ENCODE data around the gene COL23A1. TPM values are rescaled to one million over a fixed set of nuclear protein-coding genes. Genes with fewer than 3 reads are reported as not detected.

COL23A1 gene
- total RNA-seq, 1 experiment from 2014 or later, result not detected

GRCh38 chr5:178360926-178361235 is 229.3 kb downstream of the COL23A1 start:
- TF ChIP-seq EZH2 (IDR thresholded peaks at IDR 0.05; ENCODE audit: low read length, unreplicated experiment) (no peak), CTCF (conservative IDR thresholded peaks at IDR 0.05; ENCODE audit: low read depth, low read length) (no peak), EZH2phosphoT487 (IDR thresholded peaks at IDR 0.05; ENCODE audit: borderline replicate concordance, low read length) (no peak)
- Histone ChIP-seq H3K36me3 (ENCODE audit: low read depth, low read length) (no peaks in the 10 kb centered on the region), H3K79me2 (ENCODE audit: low read length) (no peaks in the 10 kb centered on the region), H3K27ac (ENCODE audit: low read length) (no peak overlapping the region), H3K4me3 (ENCODE audit: low read length) (no peak overlapping the region), H3K9me2 (replicated peaks; ENCODE audit: low read length) (no peaks in the 10 kb centered on the region), H3K4me2 (ENCODE audit: low read length) (no peak overlapping the region), H2AFZ (ENCODE audit: low read length) (no peak overlapping the region), H3K27me3 (ENCODE audit: low read length) (peaks cover 47% of the 10 kb centered on the region), H4K20me1 (ENCODE audit: low read length) (no peaks in the 10 kb centered on the region), H3K9me3 (ENCODE audit: low read length) (no peaks in the 10 kb centered on the region), H3K4me1 (ENCODE audit: insufficient read depth, low read length) (no peaks in the 10 kb centered on the region), H3F3A (ENCODE audit: low read length, unreplicated experiment) (peaks cover 6% of the 10 kb centered on the region), H3K9ac (ENCODE audit: low read length) (no peak overlapping the region)
- no TSS peak for BruUV-seq (replicated peaks)
- DNase-seq, result no peak
- intact Hi-C loops (cut with micrococcal nuclease), result no loop called here
- no peak for ATAC-seq
- CTCF ChIA-PET, result no interaction called here
- POLR2A ChIA-PET (ENCODE audit: unreplicated experiment), result no interaction called here

DNA sequence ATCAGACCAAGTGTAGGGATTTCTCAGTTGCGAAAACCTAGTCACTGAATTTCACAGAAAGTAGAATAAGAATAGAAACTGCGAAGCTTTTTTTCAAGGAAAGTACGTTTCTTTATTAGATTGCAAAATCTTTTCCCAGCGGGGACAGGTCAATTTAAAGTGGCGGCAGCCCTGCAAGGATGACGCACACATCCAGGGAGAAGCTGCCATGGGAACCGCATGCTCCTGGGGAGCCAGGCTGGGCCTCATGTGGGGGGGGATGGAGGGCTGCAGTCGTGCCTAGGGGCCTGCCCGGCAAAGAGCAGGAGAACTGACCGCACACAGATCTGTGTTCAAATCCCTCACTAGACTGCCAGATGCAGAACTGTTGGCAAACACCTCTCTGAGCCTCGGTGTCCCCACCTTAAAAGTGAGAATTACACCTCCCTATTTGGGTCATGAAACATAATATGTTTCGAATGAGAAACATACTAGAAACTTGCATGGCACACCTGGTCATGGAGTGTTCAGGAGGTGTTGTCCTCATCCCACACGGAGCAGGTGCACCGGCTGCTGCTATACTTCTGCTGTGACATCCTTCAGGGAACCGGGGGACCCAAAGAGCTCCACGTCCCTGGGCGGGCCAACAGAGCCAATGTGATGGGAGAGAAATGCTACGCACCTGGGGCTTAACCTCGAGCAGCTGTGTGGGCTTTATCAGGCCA is 229.8 kb downstream of the COL23A1 start:
- no peaks in the 10 kb centered on the region for H3K79me2 ChIP-seq (ENCODE audit: low read length)
- DNase-seq (no peak), ATAC-seq (no peak)
- H3K4me3 ChIP-seq (ENCODE audit: low read length), result no peak overlapping the region
- no peaks in the 10 kb centered on the region for H3K9me2 ChIP-seq (replicated peaks; ENCODE audit: low read length)
- BruUV-seq (replicated peaks), result no TSS peak
- no peaks in the 10 kb centered on the region for H3K9me3 ChIP-seq (ENCODE audit: low read length)
- no peak overlapping the region for H3K27ac ChIP-seq (ENCODE audit: low read length)
- no peaks in the 10 kb centered on the region for H4K20me1 ChIP-seq (ENCODE audit: low read length)
- no peak overlapping the region for H2AFZ ChIP-seq (ENCODE audit: low read length)
- H3K27me3 ChIP-seq (ENCODE audit: low read length), result peaks cover 50% of the 10 kb centered on the region
- H3K4me2 ChIP-seq (ENCODE audit: low read length), result no peak overlapping the region
- intact Hi-C loops (cut with micrococcal nuclease), result no loop called here
- H3K36me3 ChIP-seq (ENCODE audit: low read depth, low read length), result no peaks in the 10 kb centered on the region
- TF ChIP-seq CTCF (conservative IDR thresholded peaks at IDR 0.05; ENCODE audit: low read depth, low read length), result no peak
- TF ChIP-seq EZH2phosphoT487 (IDR thresholded peaks at IDR 0.05; ENCODE audit: borderline replicate concordance, low read length), result no peak
- no peak for TF ChIP-seq EZH2 (IDR thresholded peaks at IDR 0.05; ENCODE audit: low read length, unreplicated experiment)
- H3F3A ChIP-seq (ENCODE audit: low read length, unreplicated experiment), result peaks cover 6% of the 10 kb centered on the region
- ChIA-PET CTCF (no interaction called here), POLR2A (ENCODE audit: unreplicated experiment) (no interaction called here)
- no peak overlapping the region for H3K9ac ChIP-seq (ENCODE audit: low read length)
- no peaks in the 10 kb centered on the region for H3K4me1 ChIP-seq (ENCODE audit: insufficient read depth, low read length)

GRCh38 chr5:178359738-178360137 is 230.5 kb downstream of the COL23A1 start:
- Histone ChIP-seq H3K9me3 (ENCODE audit: low read length) (no peaks in the 10 kb centered on the region), H3K9ac (ENCODE audit: low read length) (no peak overlapping the region), H4K20me1 (ENCODE audit: low read length) (no peaks in the 10 kb centered on the region), H3K36me3 (ENCODE audit: low read depth, low read length) (no peaks in the 10 kb centered on the region), H3F3A (ENCODE audit: low read length, unreplicated experiment) (peaks cover 6% of the 10 kb centered on the region), H3K4me3 (ENCODE audit: low read length) (no peak overlapping the region), H3K27ac (ENCODE audit: low read length) (no peak overlapping the region), H2AFZ (ENCODE audit: low read length) (no peak overlapping the region), H3K4me2 (ENCODE audit: low read length) (no peak overlapping the region), H3K4me1 (ENCODE audit: insufficient read depth, low read length) (no peaks in the 10 kb centered on the region), H3K9me2 (replicated peaks; ENCODE audit: low read length) (no peaks in the 10 kb centered on the region), H3K79me2 (ENCODE audit: low read length) (no peaks in the 10 kb centered on the region), H3K27me3 (ENCODE audit: low read length) (peaks cover 53% of the 10 kb centered on the region)
- ChIA-PET POLR2A (ENCODE audit: unreplicated experiment) (no interaction called here), CTCF (no interaction called here)
- BruUV-seq (replicated peaks), result no TSS peak
- intact Hi-C loops (cut with micrococcal nuclease), result no loop called here
- TF ChIP-seq EZH2phosphoT487 (IDR thresholded peaks at IDR 0.05; ENCODE audit: borderline replicate concordance, low read length), result no peak
- no peak for TF ChIP-seq CTCF (conservative IDR thresholded peaks at IDR 0.05; ENCODE audit: low read depth, low read length)
- no peak for TF ChIP-seq EZH2 (IDR thresholded peaks at IDR 0.05; ENCODE audit: low read length, unreplicated experiment)
- ATAC-seq (no peak), DNase-seq (no peak)

All from PC-3 (cell line).